Mesothelial cell of epicardium (in vitro differentiated cells): ENCODE data around the gene CAPZB. TPM values are rescaled to one million over a fixed set of nuclear protein-coding genes. Genes with fewer than 3 reads are reported as not detected.

Experiments
- DNase-seq, 2 experiments: peaks; one replicate each; pipeline ENCODE4 v3.0.0; 2021; ENCODE audit warnings: low spot score in 2 of 2; ENCODE audit not compliant: unreplicated experiment in 2 of 2
- H3K27ac Mint-ChIP-seq: 2 replicates; pipeline ENCODE4 v1.8.0; 2021; ENCODE audit warnings: mixed read lengths
- H3K27me3 Mint-ChIP-seq: 2 replicates; pipeline ENCODE4 v1.8.0; 2021; ENCODE audit warnings: low read depth, mixed read lengths
- H3K36me3 Mint-ChIP-seq: 2 replicates; pipeline ENCODE4 v1.8.0; 2021; ENCODE audit warnings: mixed read lengths
- H3K4me1 Mint-ChIP-seq: 2 replicates; pipeline ENCODE4 v1.8.0; 2021; ENCODE audit warnings: mixed read lengths
- H3K4me3 Mint-ChIP-seq: 2 replicates; pipeline ENCODE4 v1.8.0; 2021; ENCODE audit warnings: mild to moderate bottlenecking, moderate library complexity, mixed read lengths
- H3K9me3 Mint-ChIP-seq: 2 replicates; pipeline ENCODE4 v1.8.0; 2021; ENCODE audit warnings: mixed read lengths
- total RNA-seq: library from RNA; stranded (reverse); gene quantifications from 3 replicates; pipeline ENCODE4 v1.2.1, GENCODE V29; 2021
- TF ChIP-seq, protein P1 (sequence below): fragments of 200-600 bp; sonication (generic); IDR thresholded peaks from one replicate; pipeline ENCODE4 v1.5.0; 2021; ENCODE audit warnings: antibody characterized with exemption; ENCODE audit not compliant: unreplicated experiment

Gene CAPZB
- total RNA-seq, 1 donor from 2014 or later, result 192 TPM

DNA sequence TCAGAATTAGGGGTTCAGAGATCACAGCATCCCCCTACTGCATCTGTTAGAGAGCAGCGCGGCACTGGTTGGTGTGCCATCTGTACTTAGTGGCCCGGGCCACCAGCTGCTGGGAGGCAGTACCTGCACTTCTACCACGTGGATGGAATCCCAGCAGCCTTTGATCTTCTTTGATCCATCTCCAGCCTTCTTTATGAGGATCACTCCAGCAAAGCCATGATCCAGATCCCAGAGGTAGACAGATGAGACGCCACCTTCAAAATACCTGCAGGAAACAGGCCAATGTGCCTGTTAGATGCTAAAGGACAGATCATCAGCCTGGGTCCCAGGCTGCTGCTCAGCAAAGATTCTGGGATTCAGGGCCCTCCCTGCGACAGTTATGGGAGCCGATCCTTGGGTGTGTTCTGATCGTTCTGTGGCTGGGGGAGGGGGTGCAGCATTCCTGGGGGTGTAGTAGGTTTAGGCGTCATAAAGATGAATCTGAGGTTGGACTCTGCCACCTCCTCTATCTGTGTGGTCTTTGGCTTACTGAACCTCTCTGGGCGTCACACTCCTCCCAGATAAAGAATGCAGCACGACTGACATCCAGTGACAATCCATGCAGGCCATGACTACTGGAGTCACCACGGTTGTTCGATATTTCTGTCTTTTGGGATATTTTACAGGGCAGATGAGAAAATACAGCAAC lies 127.9 kb downstream of the CAPZB start:
- H3K4me1 Mint-ChIP-seq, result peaks cover 20% of the 10 kb centered on the region
- H3K27ac Mint-ChIP-seq, result no peak overlapping the region
- no peak overlapping the region for H3K4me3 Mint-ChIP-seq

DNA sequence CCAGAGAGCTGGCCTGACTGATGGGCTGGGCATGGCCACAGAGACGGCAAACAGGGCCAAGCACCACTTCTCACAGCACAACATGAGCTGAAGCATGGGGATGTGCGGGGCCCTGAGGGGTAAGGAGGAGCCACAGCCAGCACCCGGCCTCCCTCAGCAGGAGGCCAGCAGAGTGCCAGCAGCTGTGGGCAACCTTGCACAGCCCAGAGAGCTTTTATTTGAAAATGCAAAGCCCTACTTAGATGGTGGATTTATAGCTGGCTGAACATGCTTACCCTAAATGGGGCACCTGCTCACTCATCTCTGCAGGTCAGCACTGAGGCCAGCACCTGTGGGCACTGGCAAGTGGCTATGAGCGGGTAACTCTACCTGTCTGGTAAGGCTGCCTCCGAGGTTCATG lies 129.1 kb downstream of the CAPZB start:
- Mint-ChIP-seq H3K27me3 (no peaks in the 10 kb centered on the region), H3K9me3 (no peaks in the 10 kb centered on the region), H3K4me1 (peaks cover 13% of the 10 kb centered on the region), H3K36me3 (peaks cover 31% of the 10 kb centered on the region), H3K27ac (no peak overlapping the region), H3K4me3 (no peak overlapping the region)
- TF ChIP-seq, protein P1, sequence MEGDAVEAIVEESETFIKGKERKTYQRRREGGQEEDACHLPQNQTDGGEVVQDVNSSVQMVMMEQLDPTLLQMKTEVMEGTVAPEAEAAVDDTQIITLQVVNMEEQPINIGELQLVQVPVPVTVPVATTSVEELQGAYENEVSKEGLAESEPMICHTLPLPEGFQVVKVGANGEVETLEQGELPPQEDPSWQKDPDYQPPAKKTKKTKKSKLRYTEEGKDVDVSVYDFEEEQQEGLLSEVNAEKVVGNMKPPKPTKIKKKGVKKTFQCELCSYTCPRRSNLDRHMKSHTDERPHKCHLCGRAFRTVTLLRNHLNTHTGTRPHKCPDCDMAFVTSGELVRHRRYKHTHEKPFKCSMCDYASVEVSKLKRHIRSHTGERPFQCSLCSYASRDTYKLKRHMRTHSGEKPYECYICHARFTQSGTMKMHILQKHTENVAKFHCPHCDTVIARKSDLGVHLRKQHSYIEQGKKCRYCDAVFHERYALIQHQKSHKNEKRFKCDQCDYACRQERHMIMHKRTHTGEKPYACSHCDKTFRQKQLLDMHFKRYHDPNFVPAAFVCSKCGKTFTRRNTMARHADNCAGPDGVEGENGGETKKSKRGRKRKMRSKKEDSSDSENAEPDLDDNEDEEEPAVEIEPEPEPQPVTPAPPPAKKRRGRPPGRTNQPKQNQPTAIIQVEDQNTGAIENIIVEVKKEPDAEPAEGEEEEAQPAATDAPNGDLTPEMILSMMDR, result no peak
- no peak for DNase-seq

More for the DNA sequence above, 127.9 kb downstream of the CAPZB start:
- DNase-seq, result no peak
- no peaks in the 10 kb centered on the region for H3K27me3 Mint-ChIP-seq
- H3K9me3 Mint-ChIP-seq, result no peaks in the 10 kb centered on the region
- TF ChIP-seq, protein P1, result no peak
- H3K36me3 Mint-ChIP-seq, result peaks cover 21% of the 10 kb centered on the region

DNA sequence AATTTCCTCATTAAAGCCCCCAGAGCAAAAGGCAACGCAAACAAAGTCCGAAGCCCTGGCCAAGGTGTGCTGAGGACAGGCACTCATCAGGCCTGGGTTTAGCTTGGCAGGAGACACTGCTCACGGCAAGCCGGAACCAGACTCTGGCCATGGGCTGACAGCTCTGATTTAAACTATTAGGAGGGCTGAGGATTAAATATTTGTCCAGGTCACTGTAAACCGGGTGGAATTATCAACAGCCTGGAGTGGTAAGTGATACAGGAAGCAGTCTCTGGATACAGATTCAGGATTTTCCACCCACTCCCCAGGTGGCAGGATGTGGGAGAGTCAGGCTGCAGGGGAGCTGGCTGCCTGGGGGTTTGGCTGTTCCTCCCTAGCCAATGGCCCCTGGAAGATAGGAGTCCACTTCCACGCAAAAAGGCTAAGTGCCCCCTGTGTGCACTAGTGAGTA lies 130.8 kb downstream of the CAPZB start:
- DNase-seq, result no peak
- TF ChIP-seq, protein P1, result no peak
- H3K27me3 Mint-ChIP-seq, result no peaks in the 10 kb centered on the region
- H3K9me3 Mint-ChIP-seq, result no peaks in the 10 kb centered on the region
- H3K36me3 Mint-ChIP-seq, result peaks cover 36% of the 10 kb centered on the region
- no peak overlapping the region for H3K27ac Mint-ChIP-seq
- H3K4me3 Mint-ChIP-seq, result no peak overlapping the region
- no peaks in the 10 kb centered on the region for H3K4me1 Mint-ChIP-seq

DNA sequence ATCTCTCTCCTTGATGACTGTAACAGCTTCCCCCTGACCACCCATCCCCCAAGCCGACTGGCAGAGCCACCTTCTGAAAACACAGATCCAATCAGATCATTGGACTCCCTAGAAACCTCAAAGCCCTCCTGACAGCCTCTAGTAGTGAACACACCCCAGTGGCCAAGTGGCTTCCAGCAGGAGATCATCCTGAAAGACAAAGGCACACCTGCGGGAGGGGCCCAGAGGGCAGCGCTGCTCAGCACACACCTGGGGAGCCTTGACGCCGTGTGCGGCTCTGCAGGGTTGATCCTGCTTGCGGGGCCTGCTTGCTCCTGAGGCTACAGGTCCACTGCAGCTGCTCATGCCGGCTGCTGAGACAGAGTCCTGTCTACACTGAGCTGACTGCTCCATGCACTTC lies 131.7 kb downstream of the CAPZB start:
- no peak for DNase-seq
- H3K4me3 Mint-ChIP-seq, result no peak overlapping the region
- TF ChIP-seq, protein P1, result no peak
- H3K9me3 Mint-ChIP-seq, result no peaks in the 10 kb centered on the region
- no peak overlapping the region for H3K27ac Mint-ChIP-seq
- H3K4me1 Mint-ChIP-seq, result peaks cover 3% of the 10 kb centered on the region
- H3K27me3 Mint-ChIP-seq, result no peaks in the 10 kb centered on the region
- H3K36me3 Mint-ChIP-seq, result peaks cover 36% of the 10 kb centered on the region

DNA sequence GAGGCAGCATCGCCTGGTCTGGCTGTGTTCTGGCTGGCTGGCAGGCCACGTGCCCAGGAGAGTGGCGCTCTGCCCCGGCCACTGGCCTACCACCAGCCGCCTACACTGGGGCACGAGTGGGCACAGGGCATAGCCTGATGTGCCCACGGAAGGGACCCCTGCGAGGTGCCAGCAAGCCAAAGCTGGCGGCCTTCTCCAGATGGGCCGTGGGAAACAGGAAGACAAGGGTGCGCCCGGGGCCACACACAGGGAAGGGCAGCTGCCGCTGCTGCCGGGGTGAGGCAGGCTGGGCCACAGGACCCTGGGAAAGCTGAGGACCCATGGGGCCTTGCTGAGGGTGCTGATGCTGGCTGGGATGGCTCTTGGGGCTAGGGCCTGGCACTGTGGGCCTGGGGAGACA lies 132.5 kb downstream of the CAPZB start:
- Mint-ChIP-seq H3K36me3 (peaks cover 36% of the 10 kb centered on the region), H3K4me3 (no peak overlapping the region), H3K4me1 (peaks cover 5% of the 10 kb centered on the region), H3K9me3 (no peaks in the 10 kb centered on the region), H3K27me3 (no peaks in the 10 kb centered on the region), H3K27ac (no peak overlapping the region)
- TF ChIP-seq, protein P1, result no peak
- no peak for DNase-seq

DNA sequence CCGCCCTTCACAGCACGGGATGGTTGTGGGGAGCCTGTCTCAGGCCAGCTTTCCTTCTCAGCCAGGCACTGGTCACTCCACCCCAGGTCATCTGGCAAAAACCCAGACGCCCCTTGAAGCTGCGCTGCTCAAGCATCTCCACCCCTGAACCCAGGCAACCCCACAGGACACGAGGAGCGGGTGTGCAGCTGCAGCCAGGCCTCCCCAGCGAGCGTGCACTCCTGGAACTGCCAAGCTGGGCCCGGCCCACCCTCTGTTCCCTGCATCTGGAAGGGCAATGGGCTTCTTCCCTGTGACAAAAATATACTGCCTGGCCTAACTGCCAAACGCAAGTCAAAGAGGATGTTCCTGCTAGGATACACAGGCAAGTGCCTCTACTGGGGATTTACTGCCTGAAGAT lies 133.5 kb downstream of the CAPZB start:
- Mint-ChIP-seq H3K4me3 (no peak overlapping the region), H3K36me3 (peaks cover 33% of the 10 kb centered on the region), H3K4me1 (peaks cover 5% of the 10 kb centered on the region), H3K27me3 (no peaks in the 10 kb centered on the region), H3K9me3 (no peaks in the 10 kb centered on the region), H3K27ac (no peak overlapping the region)
- TF ChIP-seq, protein P1, result no peak
- no peak for DNase-seq
